Measurements from ENCODE around the gene MPND.
A peak's percentile ranks its signal among the peaks of the same experiment; 100 is the strongest.

The MPND gene

GRCh38 chr19:4343370-4344307 lies at the start of gene MPND:
Gene MPND, plus strand, starts transcription at chr19:4343562. Its CDS starts 32 bp downstream, at chr19:4343594.
- DNase-seq = peak; percentile 72 to 85

- no peak for DNase-seq
Observed at GRCh38 chr19:4294389-4294788, 49.0 kb upstream of the MPND start.

- DNase-seq = peak; percentile 88 to 92
Observed at GRCh38 chr19:4295972-4296771, 47.2 kb upstream of the MPND start.

- no peak for DNase-seq
Observed at GRCh38 chr19:4297901-4298809, 45.2 kb upstream of the MPND start.

- no peak for DNase-seq
Observed at GRCh38 chr19:4298810-4299550, 44.4 kb upstream of the MPND start.

GRCh38 chr19:4300589-4300988 lies 42.8 kb upstream of the MPND start:
- no peak for DNase-seq

- DNase-seq = no peak
Observed at GRCh38 chr19:4301590-4302242, 41.6 kb upstream of the MPND start.

- no peak for DNase-seq
Observed at GRCh38 chr19:4302243-4302640, 41.1 kb upstream of the MPND start, which contains the start of gene TMIGD2. Gene TMIGD2, minus strand, starts transcription at chr19:4302389. Its CDS starts 4 bp downstream, at chr19:4302385.

GRCh38 chr19:4303819-4304537 lies 39.4 kb upstream of the MPND start:
- no peak for DNase-seq

- peak; percentile 72 to 74 for DNase-seq
Observed at GRCh38 chr19:4304538-4305256, 38.7 kb upstream of the MPND start, which contains the start of gene FSD1. Gene FSD1, plus strand, starts transcription at chr19:4304598. Its CDS starts 149 bp downstream, at chr19:4304747.

GRCh38 chr19:4305257-4305612 lies 38.1 kb upstream of the MPND start:
- no peak for DNase-seq

GRCh38 chr19:4305659-4306058 lies 37.7 kb upstream of the MPND start:
- DNase-seq = no peak

GRCh38 chr19:4310247-4311121 lies 32.9 kb upstream of the MPND start:
- DNase-seq = no peak

- DNase-seq = no peak
Observed at GRCh38 chr19:4313847-4314490, 29.4 kb upstream of the MPND start.

- DNase-seq = no peak
Observed at GRCh38 chr19:4316956-4317355, 26.4 kb upstream of the MPND start.

- DNase-seq = no peak
Observed at GRCh38 chr19:4318460-4318859, 24.9 kb upstream of the MPND start.

- DNase-seq = no peak
Observed at GRCh38 chr19:4319067-4319718, 24.2 kb upstream of the MPND start.

GRCh38 chr19:4320419-4320818 lies 22.9 kb upstream of the MPND start:
- DNase-seq = no peak

Data from NCI-H2081 (cell line).